OCI-LY7 (cell line): ENCODE data around the gene ZNF154. TPM values are rescaled to one million over a fixed set of nuclear protein-coding genes. Genes with fewer than 3 reads are reported as not detected.

ENCODE experiments used
- Bru-seq: library from RNA; stranded (reverse); fragments of 400-500 nt; gene quantifications from one replicate; lab custom pipeline; 2021; lab: Mats Ljungman, UMichigan
- BruChase-seq, 2 experiments: library from RNA; stranded (reverse); fragments of 400-500 nt; gene quantifications; one replicate each; lab custom pipeline; 2021; lab: Mats Ljungman, UMichigan
- BruUV-seq: library from RNA; stranded (reverse); fragments of 400-500 nt; replicated peaks from 2 replicates; lab custom pipeline; 2021; lab: Mats Ljungman, UMichigan
- CTCF ChIA-PET: fragments of 300-600 bp; sonication (Branson Sonifier 250); formaldehyde crosslinking; loops from one replicate; lab custom pipeline; 2022; ENCODE audit warnings: antibody characterized with exemption; ENCODE audit not compliant: unreplicated experiment; lab: Charles Lee
- POLR2A ChIA-PET: fragments of 300-600 bp; sonication (Branson Sonifier 250); formaldehyde crosslinking; loops from one replicate; lab custom pipeline; 2022; ENCODE audit warnings: antibody characterized with exemption; lab: Charles Lee
- DNase-seq: peaks from one replicate; pipeline ENCODE4 v3.0.0-alpha.2; 2015; ENCODE audit warnings: low spot score
- H2AFZ ChIP-seq: fragments of 200-600 bp; sonication (generic), shearing (Covaris generic); 2 replicates; pipeline ENCODE4 v1.6.1; 2014; ENCODE audit warnings: mild to moderate bottlenecking, antibody characterized with exemption, low read length, moderate library complexity
- H3K27ac ChIP-seq: fragments of 200-600 bp; sonication (generic); 2 replicates; pipeline ENCODE4 v1.5.1; 2014; ENCODE audit warnings: mixed run types, low read depth, mild to moderate bottlenecking, moderate library complexity, low read length, inconsistent platforms; ENCODE audit not compliant: poor library complexity, severe bottlenecking
- H3K36me3 ChIP-seq: fragments of 200-600 bp; sonication (generic); 2 replicates; pipeline ENCODE4 v1.6.1; 2014; ENCODE audit warnings: mild to moderate bottlenecking, antibody characterized with exemption, low read length, moderate library complexity, mixed read lengths; ENCODE audit not compliant: insufficient read depth
- H3K4me1 ChIP-seq: fragments of 200-600 bp; sonication (generic); 2 replicates; pipeline ENCODE4 v1.5.1; 2014; ENCODE audit warnings: mild to moderate bottlenecking, low read length; ENCODE audit not compliant: insufficient read depth, poor library complexity, severe bottlenecking
- H3K4me2 ChIP-seq: fragments of 200-600 bp; sonication (generic); 2 replicates; pipeline ENCODE4 v1.6.1; 2014; ENCODE audit warnings: mild to moderate bottlenecking, low read length
- H3K4me3 ChIP-seq: fragments of 200-600 bp; sonication (generic); 2 replicates; pipeline ENCODE4 v1.5.1; 2014; ENCODE audit warnings: mild to moderate bottlenecking, low read depth, low read length; ENCODE audit not compliant: poor library complexity, severe bottlenecking
- H3K79me2 ChIP-seq: fragments of 200-600 bp; sonication (generic); 2 replicates; pipeline ENCODE4 v1.6.1; 2016; ENCODE audit warnings: low read depth, mild to moderate bottlenecking, low read length, moderate library complexity, mixed read lengths; ENCODE audit not compliant: insufficient read depth
- H3K9me2 ChIP-seq: fragments of 200-600 bp; sonication (generic); 2 replicates; pipeline ENCODE4 v1.6.1; 2016; ENCODE audit warnings: mild to moderate bottlenecking, low read length, mixed read lengths; ENCODE audit not compliant: insufficient read depth
- H3K9me3 ChIP-seq: fragments of 200-600 bp; sonication (generic); 2 replicates; pipeline ENCODE4 v1.6.1; 2014; ENCODE audit warnings: mild to moderate bottlenecking, mixed run types, low read length, mixed read lengths
- H4K20me1 ChIP-seq: fragments of 200-600 bp; sonication (generic); 2 replicates; pipeline ENCODE4 v1.6.1; 2014; ENCODE audit warnings: mild to moderate bottlenecking, antibody characterized with exemption, low read length, moderate library complexity, mixed read lengths; ENCODE audit not compliant: insufficient read depth
- EZH2phosphoT487 ChIP-seq: fragments of 200-600 bp; sonication (generic); IDR thresholded peaks from 2 replicates; pipeline ENCODE4 v1.6.1; 2018; ENCODE audit warnings: low read depth, borderline replicate concordance, mild to moderate bottlenecking, mixed run types, antibody characterized with exemption, low read length, moderate library complexity, mixed read lengths
- intact Hi-C: fragments of 100-400 bp; cut with micrococcal nuclease; formaldehyde crosslinking; loops from one replicate; pipeline ENCODE4 v1.10.0; 2022; ENCODE audit not compliant: unreplicated experiment
- long read RNA-seq: library from polyadenylated mRNA; stranded (forward); transcript quantifications from one replicate; pipeline ENCODE4 v2.0.0, GENCODE V29; 2022
- total RNA-seq, 2 experiments: library from RNA; depleted of rRNA in 1 of 2; stranded (reverse); fragments of >200 nt in 1 of 2; shearing (Covaris generic) in 1 of 2; gene quantifications; 2 replicates each; pipeline ENCODE4 v1.2.3, GENCODE V29; 2014 to 2022
- TF ChIP-seq, protein P1 (sequence below): fragments of 200-600 bp; sonication (generic); conservative IDR thresholded peaks from 2 replicates; pipeline ENCODE4 v1.5.1; 2014; ENCODE audit warnings: mild to moderate bottlenecking, antibody characterized with exemption, low read length, moderate library complexity, mixed read lengths

ZNF154 gene
- total RNA-seq (2014; rRNA removed; shearing (Covaris generic)) (not detected in 2 replicates), total RNA-seq (2022) (not detected in 2 replicates), Bru-seq, nascent RNA (percentile 16 among the genes with signal in this experiment), BruChase-seq, experiment 1, labeled RNA remaining after a 6-hour chase (percentile 21 among the genes with signal in this experiment), BruChase-seq, experiment 2, labeled RNA remaining after a 2-hour chase (percentile 20 among the genes with signal in this experiment)
- long read RNA-seq, result 0 reads

DNA sequence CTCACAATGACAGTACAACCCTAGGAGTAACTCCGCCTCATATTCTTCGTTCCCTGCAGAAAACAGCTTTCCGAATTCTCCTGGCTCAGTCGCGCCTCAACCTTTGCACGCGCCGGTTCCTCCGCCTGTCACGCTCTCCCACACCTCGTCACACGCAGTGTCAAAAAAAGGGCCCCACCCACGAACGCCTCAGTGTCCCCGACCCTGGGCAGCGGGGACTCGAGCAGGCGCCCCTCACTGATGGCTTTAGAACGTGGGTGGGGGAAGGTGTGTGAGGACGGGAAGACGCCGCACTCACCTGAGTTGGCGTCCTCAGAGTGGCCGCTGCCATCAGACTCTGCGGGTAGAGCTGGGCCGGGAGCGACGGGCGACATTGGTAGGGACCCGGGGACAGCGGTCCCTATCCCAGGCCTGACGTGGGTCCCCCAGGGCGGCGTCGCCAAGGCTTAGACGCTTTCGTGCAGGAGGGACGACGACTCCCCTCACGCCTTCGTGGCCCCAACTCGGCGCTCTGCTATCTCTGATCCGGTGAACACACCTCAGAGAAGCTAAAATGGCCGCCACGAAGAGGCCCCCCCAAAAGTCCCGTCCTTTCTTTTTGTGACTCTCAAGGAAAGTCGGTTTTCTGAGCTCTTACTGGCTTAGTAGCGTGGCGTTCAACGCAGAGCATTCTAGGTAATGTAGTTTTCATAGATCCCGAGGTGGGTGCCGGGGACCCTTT is at the start of gene ZNF154:
Gene ZNF154, minus strand, starts transcription at position 564 of the 721 bp plus-strand sequence. Its CDS starts 233 bp downstream, at position 331.
- Histone ChIP-seq H4K20me1 (no peaks in the 10 kb centered on the region), H3K4me3 (no peak within 1 kb of the TSS), H3K79me2 (no peaks in the 10 kb centered on the region), H3K4me1 (no peaks in the 10 kb centered on the region), H3K9me3 (no peaks in the 10 kb centered on the region), H3K27ac (no peak within 1 kb of the TSS), H3K9me2 (no peaks in the 10 kb centered on the region), H2AFZ (no peak within 1 kb of the TSS), H3K4me2 (no peak within 1 kb of the TSS), H3K36me3 (peaks cover 1% of the 10 kb centered on the region; the same call in 1 of the 2 replicates)
- CTCF ChIA-PET, result no interaction called here
- no peak for TF ChIP-seq EZH2phosphoT487
- TF ChIP-seq, protein P1, sequence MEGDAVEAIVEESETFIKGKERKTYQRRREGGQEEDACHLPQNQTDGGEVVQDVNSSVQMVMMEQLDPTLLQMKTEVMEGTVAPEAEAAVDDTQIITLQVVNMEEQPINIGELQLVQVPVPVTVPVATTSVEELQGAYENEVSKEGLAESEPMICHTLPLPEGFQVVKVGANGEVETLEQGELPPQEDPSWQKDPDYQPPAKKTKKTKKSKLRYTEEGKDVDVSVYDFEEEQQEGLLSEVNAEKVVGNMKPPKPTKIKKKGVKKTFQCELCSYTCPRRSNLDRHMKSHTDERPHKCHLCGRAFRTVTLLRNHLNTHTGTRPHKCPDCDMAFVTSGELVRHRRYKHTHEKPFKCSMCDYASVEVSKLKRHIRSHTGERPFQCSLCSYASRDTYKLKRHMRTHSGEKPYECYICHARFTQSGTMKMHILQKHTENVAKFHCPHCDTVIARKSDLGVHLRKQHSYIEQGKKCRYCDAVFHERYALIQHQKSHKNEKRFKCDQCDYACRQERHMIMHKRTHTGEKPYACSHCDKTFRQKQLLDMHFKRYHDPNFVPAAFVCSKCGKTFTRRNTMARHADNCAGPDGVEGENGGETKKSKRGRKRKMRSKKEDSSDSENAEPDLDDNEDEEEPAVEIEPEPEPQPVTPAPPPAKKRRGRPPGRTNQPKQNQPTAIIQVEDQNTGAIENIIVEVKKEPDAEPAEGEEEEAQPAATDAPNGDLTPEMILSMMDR, result no peak
- no peak for DNase-seq
- BruUV-seq, result no TSS peak
- intact Hi-C loops, result no loop called here
- POLR2A ChIA-PET, result no interaction called here

DNA sequence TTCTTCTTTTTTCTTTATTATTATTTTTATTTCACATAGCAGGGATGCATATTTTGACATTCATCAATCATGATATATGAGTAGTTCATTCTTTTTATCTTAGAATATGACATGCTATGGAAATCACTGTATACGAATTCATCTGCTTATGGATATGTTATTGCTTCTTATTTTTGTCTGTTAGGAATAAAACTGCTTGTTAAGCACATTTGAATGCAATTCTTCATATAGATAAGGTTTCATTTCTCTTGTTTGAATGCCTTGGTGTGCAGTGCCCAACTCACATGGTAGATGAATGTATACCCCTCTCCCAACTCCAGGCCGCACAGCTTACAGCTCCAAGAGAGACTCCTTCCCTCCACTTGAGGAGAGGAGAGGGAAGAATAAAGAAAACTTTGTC is 48.9 kb upstream of the ZNF154 start:
- BruUV-seq, result no TSS peak
- CTCF ChIA-PET, result no interaction called here

More for the DNA sequence above, 48.9 kb upstream of the ZNF154 start:
- Histone ChIP-seq H4K20me1 (no peaks in the 10 kb centered on the region), H3K9me3 (no peaks in the 10 kb centered on the region), H3K9me2 (no peaks in the 10 kb centered on the region), H3K36me3 (peaks cover 76% of the 10 kb centered on the region), H3K27ac (no peak overlapping the region), H2AFZ (no peak overlapping the region), H3K4me3 (no peak overlapping the region), H3K4me2 (no peak overlapping the region), H3K4me1 (no peaks in the 10 kb centered on the region), H3K79me2 (no peaks in the 10 kb centered on the region)
- no peak for DNase-seq
- TF ChIP-seq, protein P1, result no peak
- TF ChIP-seq EZH2phosphoT487, result no peak
- intact Hi-C loops, result no loop called here
- POLR2A ChIA-PET, result interaction anchor here (0.5 kb wide), 1 partner anchor 1542 kb away, joined by 3 read pairs; no protein-coding TSS in a partner anchor
